ENCODE results near the gene MAP4K2. TPM values are rescaled to one million over a fixed set of nuclear protein-coding genes. Genes with fewer than 3 reads are reported as not detected.

Gene MAP4K2
- total and polyA plus RNA-seq, 2 of the 13 experiments (the other 11 are each of a cell fraction or from before 2014, with no cell fraction given), result 8.3 to 17.6 TPM

DNA sequence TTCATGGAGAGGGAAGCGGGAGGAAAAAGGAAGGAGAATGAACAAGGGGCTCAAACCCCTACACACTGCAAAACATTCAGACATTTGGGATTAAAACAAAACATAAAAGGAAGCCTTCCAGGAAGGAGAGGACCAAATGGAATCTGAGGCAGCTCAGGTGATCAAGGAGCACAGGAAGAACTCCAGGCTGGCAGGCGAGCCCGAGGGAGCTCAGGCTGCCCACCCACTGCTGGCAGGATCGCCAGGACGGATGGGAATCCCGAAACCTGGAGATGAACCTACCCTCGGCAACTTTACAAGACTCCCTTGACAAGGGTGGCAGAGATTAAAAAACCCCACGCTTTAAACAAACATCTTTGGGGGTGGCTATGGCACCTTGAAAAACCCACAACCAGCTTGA, 38.3 kb downstream of the MAP4K2 start:
- H2AFZ ChIP-seq (ENCODE audit: low read length), result no peak overlapping the region
- H3K9me3 ChIP-seq (ENCODE audit: low read length), result no peaks in the 10 kb centered on the region
- TSS peak; percentile 25 for BruUV-seq (replicated peaks)
- no peak overlapping the region for H3K4me2 ChIP-seq (ENCODE audit: low read depth, low read length)
- no peak overlapping the region for H3K9ac ChIP-seq (ENCODE audit: insufficient read depth, low read depth, low read length)
- CTCF ChIA-PET (ENCODE audit: low intra/inter-chr PET ratio, low total read pairs), result no interaction called here
- H3K27ac ChIP-seq (ENCODE audit: extremely low read length, insufficient read depth, low read length), result no peak overlapping the region
- intact Hi-C loops (cut with micrococcal nuclease; ENCODE audit: unreplicated experiment) (no loop called here), in situ Hi-C loops (cut with HindIII; ENCODE audit: extremely low pct_ligation_motif_present, low pct_unique_long_range_greater_than_20kb) (no loop called here)
- no peaks in the 10 kb centered on the region for H3K27me3 ChIP-seq (ENCODE audit: control insufficient read depth in 1 of 2, insufficient read depth in 2 of 2, low read length in 2 of 2)
- TF ChIP-seq, protein P1, sequence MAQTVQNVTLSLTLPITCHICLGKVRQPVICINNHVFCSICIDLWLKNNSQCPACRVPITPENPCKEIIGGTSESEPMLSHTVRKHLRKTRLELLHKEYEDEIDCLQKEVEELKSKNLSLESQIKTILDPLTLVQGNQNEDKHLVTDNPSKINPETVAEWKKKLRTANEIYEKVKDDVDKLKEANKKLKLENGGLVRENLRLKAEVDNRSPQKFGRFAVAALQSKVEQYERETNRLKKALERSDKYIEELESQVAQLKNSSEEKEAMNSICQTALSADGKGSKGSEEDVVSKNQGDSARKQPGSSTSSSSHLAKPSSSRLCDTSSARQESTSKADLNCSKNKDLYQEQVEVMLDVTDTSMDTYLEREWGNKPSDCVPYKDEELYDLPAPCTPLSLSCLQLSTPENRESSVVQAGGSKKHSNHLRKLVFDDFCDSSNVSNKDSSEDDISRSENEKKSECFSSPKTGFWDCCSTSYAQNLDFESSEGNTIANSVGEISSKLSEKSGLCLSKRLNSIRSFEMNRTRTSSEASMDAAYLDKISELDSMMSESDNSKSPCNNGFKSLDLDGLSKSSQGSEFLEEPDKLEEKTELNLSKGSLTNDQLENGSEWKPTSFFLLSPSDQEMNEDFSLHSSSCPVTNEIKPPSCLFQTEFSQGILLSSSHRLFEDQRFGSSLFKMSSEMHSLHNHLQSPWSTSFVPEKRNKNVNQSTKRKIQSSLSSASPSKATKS (CRISPR knock-in tag; IDR thresholded peaks at IDR 0.05), result no peak
- TF ChIP-seq, protein P2, sequence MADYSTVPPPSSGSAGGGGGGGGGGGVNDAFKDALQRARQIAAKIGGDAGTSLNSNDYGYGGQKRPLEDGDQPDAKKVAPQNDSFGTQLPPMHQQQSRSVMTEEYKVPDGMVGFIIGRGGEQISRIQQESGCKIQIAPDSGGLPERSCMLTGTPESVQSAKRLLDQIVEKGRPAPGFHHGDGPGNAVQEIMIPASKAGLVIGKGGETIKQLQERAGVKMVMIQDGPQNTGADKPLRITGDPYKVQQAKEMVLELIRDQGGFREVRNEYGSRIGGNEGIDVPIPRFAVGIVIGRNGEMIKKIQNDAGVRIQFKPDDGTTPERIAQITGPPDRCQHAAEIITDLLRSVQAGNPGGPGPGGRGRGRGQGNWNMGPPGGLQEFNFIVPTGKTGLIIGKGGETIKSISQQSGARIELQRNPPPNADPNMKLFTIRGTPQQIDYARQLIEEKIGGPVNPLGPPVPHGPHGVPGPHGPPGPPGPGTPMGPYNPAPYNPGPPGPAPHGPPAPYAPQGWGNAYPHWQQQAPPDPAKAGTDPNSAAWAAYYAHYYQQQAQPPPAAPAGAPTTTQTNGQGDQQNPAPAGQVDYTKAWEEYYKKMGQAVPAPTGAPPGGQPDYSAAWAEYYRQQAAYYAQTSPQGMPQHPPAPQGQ (CRISPR knock-in tag; IDR thresholded peaks at IDR 0.05; ENCODE audit: borderline replicate concordance), result no peak
- TF ChIP-seq ZNF468 (CRISPR knock-in tag; IDR thresholded peaks at IDR 0.05) (no peak), MTF1 (CRISPR knock-in tag; IDR thresholded peaks at IDR 0.05) (no peak), ARNTL (CRISPR knock-in tag; IDR thresholded peaks at IDR 0.05) (no peak)
- H3K4me3 ChIP-seq (replicated peaks in 1 of 3; ENCODE audit: insufficient read depth in 1 of 3, low read depth in 2 of 3, low read length in 3 of 3), result no peak overlapping the region
- POLR2A ChIA-PET, result interaction anchor here (1.1 to 3.8 kb wide), 2 partner anchors 12 to 14 kb away, joined by 3 to 23 read pairs; partner anchors contain the start of gene SF1
- FAIRE-seq (no peak), ATAC-seq (no peak), DNase-seq (ENCODE audit: low spot score) (no peak)
- peaks cover 67% of the 10 kb centered on the region for H4K20me1 ChIP-seq (ENCODE audit: insufficient read depth, low read length)
- peaks cover 41 to 63% of the 10 kb centered on the region in 2 experiments for H3K36me3 ChIP-seq (replicated peaks in 1 of 2; ENCODE audit: control insufficient read depth in 1 of 2, insufficient read depth in 2 of 2, low read length in 2 of 2)
- WGBS (ENCODE audit: low lambda C conversion rate), result 100% methylated on average over 8 of the region's 8 CpGs
- peaks cover 4% of the 10 kb centered on the region for H3K79me2 ChIP-seq (ENCODE audit: insufficient read depth, low read length)
- H3K4me1 ChIP-seq (ENCODE audit: insufficient read depth, low read length), result peaks cover 12% of the 10 kb centered on the region
